Body of pancreas (tissue), 4 donors: ENCODE measurements around the gene ATXN1.

Experiments used
- POLR2A ChIP-seq, 3 donors: fragments of 450-650 bp; IDR thresholded peaks; one replicate each; pipeline ENCODE4 v1.6.1; 2016; ENCODE audit warnings: antibody characterized with exemption in 3 of 3, mild to moderate bottlenecking in 2 of 3
- TF ChIP-seq, protein P1 (sequence below), 7 experiments: fragments of 450-650 bp in 4 of 7; fragments of 200-600 bp in 3 of 7; sonication (generic) in 3 of 7; IDR thresholded peaks; one replicate each; pipeline ENCODE4 v1.5.1; 2016 to 2019; ENCODE audit warnings: antibody characterized with exemption in 7 of 7

DNA sequence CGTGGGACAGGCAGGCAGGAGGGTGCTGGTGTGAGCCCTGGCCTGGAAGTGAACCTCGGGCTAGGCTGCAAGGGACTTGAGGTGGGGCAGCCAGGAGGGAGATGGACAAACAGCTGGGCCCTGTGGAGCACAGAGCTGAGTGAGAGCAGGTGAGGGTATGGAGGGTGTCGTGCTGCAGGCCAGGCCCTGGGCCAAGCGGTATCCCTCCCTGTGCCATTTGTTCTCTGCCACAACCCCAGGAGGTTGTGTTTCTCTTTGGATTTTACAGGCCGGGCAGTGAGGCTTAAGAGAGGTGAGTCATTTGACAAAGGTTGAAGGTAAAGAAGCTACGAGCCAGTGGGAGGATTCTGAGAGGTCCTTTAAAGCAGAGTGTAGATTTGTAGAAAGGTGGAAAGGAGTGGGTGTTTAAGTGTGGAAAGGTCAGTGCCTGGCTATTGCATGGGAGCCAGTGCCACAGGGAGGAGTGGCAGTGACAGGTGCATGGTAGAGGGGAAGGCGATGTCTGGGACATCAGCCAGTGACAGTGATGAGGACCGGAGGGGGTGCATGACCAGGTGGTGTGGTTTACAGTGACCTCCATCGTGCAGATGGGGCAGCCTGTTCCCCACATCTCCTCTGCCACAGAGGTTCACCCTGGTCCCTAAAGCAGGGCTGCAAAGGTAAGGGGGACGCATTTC, 483.1 kb downstream of the ATXN1 start:
- TF ChIP-seq, protein P1, sequence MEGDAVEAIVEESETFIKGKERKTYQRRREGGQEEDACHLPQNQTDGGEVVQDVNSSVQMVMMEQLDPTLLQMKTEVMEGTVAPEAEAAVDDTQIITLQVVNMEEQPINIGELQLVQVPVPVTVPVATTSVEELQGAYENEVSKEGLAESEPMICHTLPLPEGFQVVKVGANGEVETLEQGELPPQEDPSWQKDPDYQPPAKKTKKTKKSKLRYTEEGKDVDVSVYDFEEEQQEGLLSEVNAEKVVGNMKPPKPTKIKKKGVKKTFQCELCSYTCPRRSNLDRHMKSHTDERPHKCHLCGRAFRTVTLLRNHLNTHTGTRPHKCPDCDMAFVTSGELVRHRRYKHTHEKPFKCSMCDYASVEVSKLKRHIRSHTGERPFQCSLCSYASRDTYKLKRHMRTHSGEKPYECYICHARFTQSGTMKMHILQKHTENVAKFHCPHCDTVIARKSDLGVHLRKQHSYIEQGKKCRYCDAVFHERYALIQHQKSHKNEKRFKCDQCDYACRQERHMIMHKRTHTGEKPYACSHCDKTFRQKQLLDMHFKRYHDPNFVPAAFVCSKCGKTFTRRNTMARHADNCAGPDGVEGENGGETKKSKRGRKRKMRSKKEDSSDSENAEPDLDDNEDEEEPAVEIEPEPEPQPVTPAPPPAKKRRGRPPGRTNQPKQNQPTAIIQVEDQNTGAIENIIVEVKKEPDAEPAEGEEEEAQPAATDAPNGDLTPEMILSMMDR (IDR thresholded peaks at IDR 0.05) = no peak
- no peak for TF ChIP-seq POLR2A (IDR thresholded peaks at IDR 0.05)
